ENCODE measurements around the gene FAM20A.

The FAM20A gene

DNA sequence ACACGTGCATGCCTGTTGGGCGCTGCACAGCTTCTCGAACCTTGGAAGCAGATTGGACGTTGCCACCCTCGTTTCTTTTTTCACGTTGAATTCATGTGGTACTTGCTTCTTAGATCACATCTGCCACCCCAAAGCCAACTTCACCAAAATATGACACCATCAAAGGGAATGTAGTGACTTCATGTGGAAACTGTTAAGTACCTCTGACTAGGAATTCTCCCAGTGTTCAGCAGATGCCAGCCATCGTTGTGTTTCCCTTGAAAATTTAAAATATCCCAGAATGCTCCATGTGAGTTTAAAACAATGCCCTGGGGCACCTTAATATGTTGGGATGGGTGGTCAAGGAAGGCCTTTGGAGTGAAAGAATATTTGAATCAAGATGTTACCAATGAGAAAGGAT is 22.6 kb upstream of the FAM20A start:
- H3K56ac ChIP-seq (ENCODE audit: low read length), result no peak overlapping the region
- no peaks in the 10 kb centered on the region for H3K79me1 ChIP-seq (ENCODE audit: low read length)
- no peak overlapping the region for H4K5ac ChIP-seq (ENCODE audit: low read length)
- no peaks in the 10 kb centered on the region for H3K4me1 ChIP-seq (ENCODE audit: control insufficient read depth, low read depth, low read length)
- no peak overlapping the region for H3K4ac ChIP-seq (ENCODE audit: low read depth, low read length)
- H3K4me2 ChIP-seq (ENCODE audit: low read length), result no peak overlapping the region
- no peaks in the 10 kb centered on the region for H3K36me3 ChIP-seq (ENCODE audit: control insufficient read depth, insufficient read depth, low read length)
- no peaks in the 10 kb centered on the region for H3K27me3 ChIP-seq (ENCODE audit: insufficient read depth, low read length, poor library complexity)
- H2BK15ac ChIP-seq (replicated peaks; ENCODE audit: low read depth), result no peak overlapping the region
- no peak overlapping the region for H3K4me3 ChIP-seq (ENCODE audit: low read length)
- no peak overlapping the region for H2AK5ac ChIP-seq (ENCODE audit: low read length)
- H3K9ac ChIP-seq (ENCODE audit: low read length), result no peak overlapping the region
- H2BK120ac ChIP-seq (ENCODE audit: low read depth, low read length), result no peak overlapping the region
- H3K23ac ChIP-seq (ENCODE audit: low read length), result no peak overlapping the region
- H2BK5ac ChIP-seq (ENCODE audit: low read length), result no peak overlapping the region
- no peak for DNase-seq
- no peaks in the 10 kb centered on the region for H3K79me2 ChIP-seq (ENCODE audit: control insufficient read depth, insufficient read depth, low read length)
- WGBS (ENCODE audit: extremely low coverage, insufficient coverage, low lambda C conversion rate), result no CpG with 5 or more reads among the region's 7 CpGs
- no peak overlapping the region for H4K8ac ChIP-seq (ENCODE audit: low read depth, low read length)
- no peak overlapping the region for H3K18ac ChIP-seq (ENCODE audit: low read length)
- H3K27ac ChIP-seq (ENCODE audit: low read depth, low read length), result no peak overlapping the region

DNA sequence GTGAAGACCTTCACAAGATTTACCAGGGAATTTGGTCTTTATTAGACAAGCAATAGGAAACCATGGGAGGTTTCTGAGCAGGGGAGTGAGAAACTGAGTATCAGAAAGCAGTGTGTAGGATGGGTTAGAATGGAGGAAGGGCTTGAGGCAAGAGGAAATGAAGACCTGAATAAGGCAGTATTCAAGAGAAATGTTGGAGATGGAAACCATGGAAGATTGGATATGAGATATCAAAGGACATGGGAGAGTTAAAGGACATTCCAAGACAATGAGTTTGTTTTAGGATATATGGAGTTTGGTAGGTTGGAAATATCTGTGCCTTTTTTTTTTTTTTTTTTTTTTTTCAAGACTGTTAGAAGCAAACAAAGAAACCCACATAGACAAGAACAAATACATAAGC is 21.3 kb upstream of the FAM20A start:
- no peak overlapping the region for H2BK5ac ChIP-seq (ENCODE audit: low read length)
- no peak overlapping the region for H3K56ac ChIP-seq (ENCODE audit: low read length)
- H3K27me3 ChIP-seq (ENCODE audit: insufficient read depth, low read length, poor library complexity), result no peaks in the 10 kb centered on the region
- H3K36me3 ChIP-seq (ENCODE audit: control insufficient read depth, insufficient read depth, low read length), result no peaks in the 10 kb centered on the region
- H3K4ac ChIP-seq (ENCODE audit: low read depth, low read length), result no peak overlapping the region
- H3K23ac ChIP-seq (ENCODE audit: low read length), result no peak overlapping the region
- no peak overlapping the region for H3K18ac ChIP-seq (ENCODE audit: low read length)
- H2BK15ac ChIP-seq (replicated peaks; ENCODE audit: low read depth), result no peak overlapping the region
- no peak overlapping the region for H3K4me3 ChIP-seq (ENCODE audit: low read length)
- no peak overlapping the region for H4K5ac ChIP-seq (ENCODE audit: low read length)
- no peaks in the 10 kb centered on the region for H3K4me1 ChIP-seq (ENCODE audit: control insufficient read depth, low read depth, low read length)
- no peaks in the 10 kb centered on the region for H3K79me2 ChIP-seq (ENCODE audit: control insufficient read depth, insufficient read depth, low read length)
- no peak overlapping the region for H3K27ac ChIP-seq (ENCODE audit: low read depth, low read length)
- DNase-seq, result no peak
- H3K79me1 ChIP-seq (ENCODE audit: low read length), result no peaks in the 10 kb centered on the region
- H2AK5ac ChIP-seq (ENCODE audit: low read length), result no peak overlapping the region
- no peak overlapping the region for H2BK120ac ChIP-seq (ENCODE audit: low read depth, low read length)
- H3K4me2 ChIP-seq (ENCODE audit: low read length), result no peak overlapping the region
- H4K8ac ChIP-seq (ENCODE audit: low read depth, low read length), result no peak overlapping the region
- no peak overlapping the region for H3K9ac ChIP-seq (ENCODE audit: low read length)

DNA sequence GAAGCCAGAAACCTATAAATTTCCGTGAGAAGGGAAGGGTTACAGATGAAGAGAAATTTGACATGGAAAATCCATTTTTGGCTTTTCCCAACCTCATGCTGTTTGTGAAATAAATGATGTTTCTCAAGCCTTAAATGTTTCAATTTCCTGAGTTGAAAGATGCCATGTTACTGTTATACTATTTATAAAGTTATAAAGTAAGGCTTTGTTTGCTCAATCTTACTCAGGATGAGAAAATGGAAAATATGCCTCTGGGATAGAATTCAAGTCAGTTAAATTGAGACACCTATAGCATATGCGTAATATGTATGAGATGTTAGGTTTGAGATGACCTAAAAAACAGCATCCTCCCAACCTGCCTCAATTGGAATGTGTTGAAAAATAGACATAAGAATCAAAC is 19.9 kb upstream of the FAM20A start:
- H4K5ac ChIP-seq (ENCODE audit: low read length), result no peak overlapping the region
- no peaks in the 10 kb centered on the region for H3K4me1 ChIP-seq (ENCODE audit: control insufficient read depth, low read depth, low read length)
- no peak overlapping the region for H2BK5ac ChIP-seq (ENCODE audit: low read length)
- no peaks in the 10 kb centered on the region for H3K36me3 ChIP-seq (ENCODE audit: control insufficient read depth, insufficient read depth, low read length)
- no peak overlapping the region for H3K27ac ChIP-seq (ENCODE audit: low read depth, low read length)
- no peak overlapping the region for H4K8ac ChIP-seq (ENCODE audit: low read depth, low read length)
- no peak overlapping the region for H3K4me2 ChIP-seq (ENCODE audit: low read length)
- H2BK15ac ChIP-seq (replicated peaks; ENCODE audit: low read depth), result no peak overlapping the region
- H3K23ac ChIP-seq (ENCODE audit: low read length), result no peak overlapping the region
- H2AK5ac ChIP-seq (ENCODE audit: low read length), result no peak overlapping the region
- WGBS (ENCODE audit: extremely low coverage, insufficient coverage, low lambda C conversion rate), result no CpG with 5 or more reads among the region's 2 CpGs
- H3K18ac ChIP-seq (ENCODE audit: low read length), result no peak overlapping the region
- no peaks in the 10 kb centered on the region for H3K79me2 ChIP-seq (ENCODE audit: control insufficient read depth, insufficient read depth, low read length)
- H3K4ac ChIP-seq (ENCODE audit: low read depth, low read length), result no peak overlapping the region
- H3K56ac ChIP-seq (ENCODE audit: low read length), result no peak overlapping the region
- no peak overlapping the region for H2BK120ac ChIP-seq (ENCODE audit: low read depth, low read length)
- no peak for DNase-seq
- no peaks in the 10 kb centered on the region for H3K27me3 ChIP-seq (ENCODE audit: insufficient read depth, low read length, poor library complexity)
- H3K4me3 ChIP-seq (ENCODE audit: low read length), result no peak overlapping the region
- H3K9ac ChIP-seq (ENCODE audit: low read length), result no peak overlapping the region
- no peaks in the 10 kb centered on the region for H3K79me1 ChIP-seq (ENCODE audit: low read length)

DNA sequence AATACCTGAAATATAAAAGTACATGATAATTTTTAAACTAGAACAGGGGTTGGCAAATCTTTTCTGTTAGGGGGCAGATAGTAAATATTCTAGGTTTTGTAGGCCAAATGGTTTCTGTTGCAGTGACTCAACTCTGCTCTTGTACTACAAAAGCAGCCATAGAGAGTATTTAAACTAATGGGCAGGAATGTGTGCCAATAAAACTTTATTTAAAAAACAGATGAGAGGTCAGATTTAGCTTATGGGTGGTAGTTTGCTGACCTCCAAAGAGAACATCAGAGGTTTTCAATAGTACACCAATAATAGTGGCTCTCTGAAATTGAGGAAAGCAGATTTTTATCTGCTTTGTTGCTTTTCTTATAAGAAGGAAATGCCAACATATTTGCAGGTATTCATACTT is 15.2 kb upstream of the FAM20A start:
- Histone ChIP-seq H4K8ac (ENCODE audit: low read depth, low read length) (no peak overlapping the region), H2BK120ac (ENCODE audit: low read depth, low read length) (no peak overlapping the region), H3K79me2 (ENCODE audit: control insufficient read depth, insufficient read depth, low read length) (no peaks in the 10 kb centered on the region), H3K56ac (ENCODE audit: low read length) (no peak overlapping the region), H3K36me3 (ENCODE audit: control insufficient read depth, insufficient read depth, low read length) (no peaks in the 10 kb centered on the region), H3K4me3 (ENCODE audit: low read length) (no peak overlapping the region), H3K9ac (ENCODE audit: low read length) (no peak overlapping the region), H2AK5ac (ENCODE audit: low read length) (no peak overlapping the region), H2BK15ac (replicated peaks; ENCODE audit: low read depth) (no peak overlapping the region), H3K4me1 (ENCODE audit: control insufficient read depth, low read depth, low read length) (no peaks in the 10 kb centered on the region), H3K4ac (ENCODE audit: low read depth, low read length) (no peak overlapping the region), H3K27ac (ENCODE audit: low read depth, low read length) (no peak overlapping the region), H3K18ac (ENCODE audit: low read length) (no peak overlapping the region), H3K4me2 (ENCODE audit: low read length) (no peak overlapping the region), H3K23ac (ENCODE audit: low read length) (no peak overlapping the region), H4K5ac (ENCODE audit: low read length) (no peak overlapping the region), H3K27me3 (ENCODE audit: insufficient read depth, low read length, poor library complexity) (no peaks in the 10 kb centered on the region), H3K79me1 (ENCODE audit: low read length) (no peaks in the 10 kb centered on the region), H2BK5ac (ENCODE audit: low read length) (no peak overlapping the region)
- no peak for DNase-seq

- no peak overlapping the region for H3K4me2 ChIP-seq (ENCODE audit: low read length)
- H4K8ac ChIP-seq (ENCODE audit: low read depth, low read length), result no peak overlapping the region
- no peak overlapping the region for H4K5ac ChIP-seq (ENCODE audit: low read length)
- no peak for DNase-seq
- no peak overlapping the region for H3K4me3 ChIP-seq (ENCODE audit: low read length)
- H3K4me1 ChIP-seq (ENCODE audit: control insufficient read depth, low read depth, low read length), result no peaks in the 10 kb centered on the region
- H3K36me3 ChIP-seq (ENCODE audit: control insufficient read depth, insufficient read depth, low read length), result no peaks in the 10 kb centered on the region
- H3K23ac ChIP-seq (ENCODE audit: low read length), result no peak overlapping the region
- H3K18ac ChIP-seq (ENCODE audit: low read length), result no peak overlapping the region
- no peak overlapping the region for H3K4ac ChIP-seq (ENCODE audit: low read depth, low read length)
- no peak overlapping the region for H3K56ac ChIP-seq (ENCODE audit: low read length)
- WGBS (ENCODE audit: extremely low coverage, insufficient coverage, low lambda C conversion rate), result no CpG with 5 or more reads among the region's 5 CpGs
- no peak overlapping the region for H2BK120ac ChIP-seq (ENCODE audit: low read depth, low read length)
- H3K27ac ChIP-seq (ENCODE audit: low read depth, low read length), result no peak overlapping the region
- H3K79me1 ChIP-seq (ENCODE audit: low read length), result no peaks in the 10 kb centered on the region
- H2AK5ac ChIP-seq (ENCODE audit: low read length), result no peak overlapping the region
- peak overlapping the region; percentile 74 for H2BK15ac ChIP-seq (replicated peaks; ENCODE audit: low read depth)
- no peak overlapping the region for H3K9ac ChIP-seq (ENCODE audit: low read length)
- no peak overlapping the region for H2BK5ac ChIP-seq (ENCODE audit: low read length)
- no peaks in the 10 kb centered on the region for H3K27me3 ChIP-seq (ENCODE audit: insufficient read depth, low read length, poor library complexity)
- H3K79me2 ChIP-seq (ENCODE audit: control insufficient read depth, insufficient read depth, low read length), result no peaks in the 10 kb centered on the region
Measured at GRCh38 chr17:68614718-68615117, 13.6 kb upstream of the FAM20A start.

GRCh38 chr17:68613739-68614298 is 12.7 kb upstream of the FAM20A start:
- no peak overlapping the region for H4K8ac ChIP-seq (ENCODE audit: low read depth, low read length)
- DNase-seq, result peak; percentile 95
- H3K4me1 ChIP-seq (ENCODE audit: control insufficient read depth, low read depth, low read length), result no peaks in the 10 kb centered on the region
- no peak overlapping the region for H3K18ac ChIP-seq (ENCODE audit: low read length)
- H2BK120ac ChIP-seq (ENCODE audit: low read depth, low read length), result no peak overlapping the region
- no peak overlapping the region for H3K4me2 ChIP-seq (ENCODE audit: low read length)
- peak overlapping the region; percentile 35 for H2BK5ac ChIP-seq (ENCODE audit: low read length)
- H3K79me1 ChIP-seq (ENCODE audit: low read length), result no peaks in the 10 kb centered on the region
- no peak overlapping the region for H3K4ac ChIP-seq (ENCODE audit: low read depth, low read length)
- no peak overlapping the region for H2AK5ac ChIP-seq (ENCODE audit: low read length)
- H3K36me3 ChIP-seq (ENCODE audit: control insufficient read depth, insufficient read depth, low read length), result no peaks in the 10 kb centered on the region
- no CpG with 5 or more reads among the region's 5 CpGs for WGBS (ENCODE audit: extremely low coverage, insufficient coverage, low lambda C conversion rate)
- no peak overlapping the region for H3K23ac ChIP-seq (ENCODE audit: low read length)
- no peak overlapping the region for H3K9ac ChIP-seq (ENCODE audit: low read length)
- no peak overlapping the region for H3K27ac ChIP-seq (ENCODE audit: low read depth, low read length)
- H2BK15ac ChIP-seq (replicated peaks; ENCODE audit: low read depth), result no peak overlapping the region
- no peak overlapping the region for H4K5ac ChIP-seq (ENCODE audit: low read length)
- no peaks in the 10 kb centered on the region for H3K79me2 ChIP-seq (ENCODE audit: control insufficient read depth, insufficient read depth, low read length)
- no peaks in the 10 kb centered on the region for H3K27me3 ChIP-seq (ENCODE audit: insufficient read depth, low read length, poor library complexity)
- H3K56ac ChIP-seq (ENCODE audit: low read length), result no peak overlapping the region
- H3K4me3 ChIP-seq (ENCODE audit: low read length), result no peak overlapping the region
